ENCODE results near the gene DCXR. TPM values are rescaled to one million over a fixed set of nuclear protein-coding genes. Genes with fewer than 3 reads are reported as not detected.

The DCXR gene
- total RNA-seq, 4 donors from 2014 or later, result 78.6 to 135 (median 102) TPM

DNA sequence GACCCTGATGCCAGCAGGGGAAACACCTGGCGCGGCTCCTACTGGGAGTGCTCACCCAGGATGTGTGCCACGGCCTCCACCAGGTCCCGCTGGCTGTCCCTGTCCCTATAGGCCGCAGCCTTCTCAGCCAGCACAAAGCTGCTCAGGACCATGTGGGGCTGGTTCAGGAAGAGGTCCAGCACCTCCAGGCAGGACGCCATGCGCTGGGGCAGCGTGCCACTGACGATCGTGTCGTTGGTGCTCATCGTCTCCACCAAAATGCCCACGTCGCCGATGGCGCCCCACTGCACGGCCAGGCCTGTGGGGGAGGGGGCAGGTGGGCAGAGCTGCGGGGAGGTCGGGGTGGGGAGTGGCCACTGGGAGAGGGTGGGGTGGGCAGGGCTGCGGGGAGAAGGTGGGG is 44.0 kb upstream of the DCXR start:
- Histone ChIP-seq H3K4me3 (no peak overlapping the region), H3K27ac (replicated peaks in 1 of 4) (no peak overlapping the region), H3K4me1 (peaks cover 0 to 6% (median 0%) of the 10 kb centered on the region in 4 donors), H3K9me3 (no peaks in the 10 kb centered on the region), H3K36me3 (peaks cover 63 to 86% (median 80%) of the 10 kb centered on the region in 4 donors), H3K27me3 (no peaks in the 10 kb centered on the region)
- TF ChIP-seq, protein P1, sequence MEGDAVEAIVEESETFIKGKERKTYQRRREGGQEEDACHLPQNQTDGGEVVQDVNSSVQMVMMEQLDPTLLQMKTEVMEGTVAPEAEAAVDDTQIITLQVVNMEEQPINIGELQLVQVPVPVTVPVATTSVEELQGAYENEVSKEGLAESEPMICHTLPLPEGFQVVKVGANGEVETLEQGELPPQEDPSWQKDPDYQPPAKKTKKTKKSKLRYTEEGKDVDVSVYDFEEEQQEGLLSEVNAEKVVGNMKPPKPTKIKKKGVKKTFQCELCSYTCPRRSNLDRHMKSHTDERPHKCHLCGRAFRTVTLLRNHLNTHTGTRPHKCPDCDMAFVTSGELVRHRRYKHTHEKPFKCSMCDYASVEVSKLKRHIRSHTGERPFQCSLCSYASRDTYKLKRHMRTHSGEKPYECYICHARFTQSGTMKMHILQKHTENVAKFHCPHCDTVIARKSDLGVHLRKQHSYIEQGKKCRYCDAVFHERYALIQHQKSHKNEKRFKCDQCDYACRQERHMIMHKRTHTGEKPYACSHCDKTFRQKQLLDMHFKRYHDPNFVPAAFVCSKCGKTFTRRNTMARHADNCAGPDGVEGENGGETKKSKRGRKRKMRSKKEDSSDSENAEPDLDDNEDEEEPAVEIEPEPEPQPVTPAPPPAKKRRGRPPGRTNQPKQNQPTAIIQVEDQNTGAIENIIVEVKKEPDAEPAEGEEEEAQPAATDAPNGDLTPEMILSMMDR (IDR thresholded peaks at IDR 0.05), result no peak
- TF ChIP-seq EP300 (IDR thresholded peaks at IDR 0.05) (no peak), POLR2AphosphoS5 (IDR thresholded peaks at IDR 0.05) (no peak), POLR2A (IDR thresholded peaks at IDR 0.05; ENCODE audit: low read depth) (no peak)
- intact Hi-C loops (cut with DNase I), result no loop called here
- WGBS, result no CpG with 5 or more reads among the region's 20 CpGs
- DNase-seq (ENCODE audit: extremely low spot score), result no peak

DNA sequence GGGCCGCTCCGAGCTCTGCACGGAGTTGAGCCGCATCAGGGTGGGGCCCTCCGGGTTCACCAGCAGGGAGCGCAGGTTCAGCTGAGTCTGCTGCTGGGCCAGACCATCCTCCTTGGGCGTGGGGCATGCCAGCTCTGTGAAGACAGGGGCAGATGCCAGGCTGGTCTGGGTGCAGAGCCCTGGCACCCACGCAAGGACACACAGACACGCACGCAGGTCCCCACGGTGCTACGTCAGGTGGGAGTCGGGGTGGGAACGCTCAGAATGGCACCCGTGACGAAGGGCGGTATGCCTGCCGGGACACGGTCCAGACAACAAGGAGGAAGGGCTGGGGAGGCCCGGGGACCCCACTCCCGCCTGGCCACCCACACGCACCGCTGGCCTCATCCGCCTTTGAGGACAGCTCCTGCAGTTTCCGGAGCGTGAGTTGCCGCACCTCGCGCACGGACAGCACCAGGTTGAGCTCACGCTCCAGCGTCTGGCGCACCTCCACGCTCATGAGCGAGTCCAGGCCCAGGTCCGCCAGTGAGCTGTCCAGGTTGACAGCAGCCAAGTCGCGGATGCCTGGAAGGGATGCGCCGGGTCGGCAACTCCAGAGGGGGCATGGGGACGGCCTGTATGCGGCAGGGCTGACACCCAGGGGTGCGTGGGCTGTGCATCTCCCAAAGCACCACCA is 43.4 kb upstream of the DCXR start:
- H3K9me3 ChIP-seq, result no peaks in the 10 kb centered on the region
- intact Hi-C loops (cut with DNase I), result no loop called here
- no peak for DNase-seq (ENCODE audit: extremely low spot score)
- H3K36me3 ChIP-seq, result peaks cover 59 to 80% (median 74%) of the 10 kb centered on the region in 4 donors
- no peaks in the 10 kb centered on the region for H3K27me3 ChIP-seq
- TF ChIP-seq POLR2AphosphoS5 (IDR thresholded peaks at IDR 0.05) (no peak), EP300 (IDR thresholded peaks at IDR 0.05) (no peak), POLR2A (IDR thresholded peaks at IDR 0.05; ENCODE audit: low read depth) (no peak)
- TF ChIP-seq, protein P1 (IDR thresholded peaks at IDR 0.05), result no peak
- no peak overlapping the region for H3K27ac ChIP-seq (replicated peaks in 1 of 4)
- 94% methylated on average over 30 of the region's 44 CpGs for WGBS
- peaks cover 0 to 6% (median 0%) of the 10 kb centered on the region in 4 donors for H3K4me1 ChIP-seq
- H3K4me3 ChIP-seq, result no peak overlapping the region

DNA sequence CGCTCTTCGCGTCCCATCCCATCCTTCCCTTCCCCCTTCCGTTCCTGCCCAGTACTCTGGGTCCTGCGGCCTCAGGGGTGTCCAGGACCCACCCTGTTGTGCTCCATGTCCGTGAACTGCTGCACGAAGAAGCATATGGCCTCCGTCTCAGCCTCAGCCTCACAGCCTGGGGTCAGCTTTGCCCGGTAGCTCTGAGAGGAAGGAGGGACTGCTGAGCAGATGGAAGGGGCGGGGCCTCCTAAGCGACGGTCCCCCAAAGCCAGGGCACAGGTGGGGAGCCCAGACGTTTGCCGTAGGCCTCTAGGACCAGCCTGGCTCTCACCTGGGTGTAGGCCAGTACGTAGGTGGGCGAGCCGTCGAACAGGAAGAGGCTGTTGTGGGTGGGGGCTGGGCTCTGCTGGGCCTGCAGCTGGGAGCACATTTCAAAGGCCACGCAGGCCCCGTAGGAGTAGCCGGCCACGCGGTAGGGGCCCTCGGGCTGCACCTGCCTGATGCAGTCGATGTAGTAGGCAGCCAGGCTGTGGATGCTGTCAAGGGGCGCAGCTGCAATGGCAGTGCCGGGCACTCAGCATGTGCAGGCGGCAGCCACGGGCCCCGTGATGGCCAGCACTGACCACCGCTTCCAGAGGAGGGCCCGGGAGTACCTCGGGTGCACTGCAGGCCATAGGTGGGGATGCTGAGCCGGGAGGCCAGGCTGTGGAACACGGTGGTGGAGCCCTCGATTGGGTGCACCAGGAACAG is 42.7 kb upstream of the DCXR start:
- DNase-seq (ENCODE audit: extremely low spot score), result no peak
- peaks cover 51 to 73% (median 67%) of the 10 kb centered on the region in 4 donors for H3K36me3 ChIP-seq
- TF ChIP-seq EP300 (IDR thresholded peaks at IDR 0.05) (no peak), POLR2A (IDR thresholded peaks at IDR 0.05; ENCODE audit: low read depth) (no peak), POLR2AphosphoS5 (IDR thresholded peaks at IDR 0.05) (no peak)
- TF ChIP-seq, protein P1 (IDR thresholded peaks at IDR 0.05), result no peak
- H3K27me3 ChIP-seq, result no peaks in the 10 kb centered on the region
- no peak overlapping the region for H3K4me3 ChIP-seq
- H3K9me3 ChIP-seq, result no peaks in the 10 kb centered on the region
- H3K4me1 ChIP-seq, result peaks cover 0 to 6% (median 0%) of the 10 kb centered on the region in 4 donors
- no peak overlapping the region for H3K27ac ChIP-seq (replicated peaks in 1 of 4)
- 83% methylated on average over 17 of the region's 36 CpGs for WGBS
- intact Hi-C loops (cut with DNase I), result no loop called here

DNA sequence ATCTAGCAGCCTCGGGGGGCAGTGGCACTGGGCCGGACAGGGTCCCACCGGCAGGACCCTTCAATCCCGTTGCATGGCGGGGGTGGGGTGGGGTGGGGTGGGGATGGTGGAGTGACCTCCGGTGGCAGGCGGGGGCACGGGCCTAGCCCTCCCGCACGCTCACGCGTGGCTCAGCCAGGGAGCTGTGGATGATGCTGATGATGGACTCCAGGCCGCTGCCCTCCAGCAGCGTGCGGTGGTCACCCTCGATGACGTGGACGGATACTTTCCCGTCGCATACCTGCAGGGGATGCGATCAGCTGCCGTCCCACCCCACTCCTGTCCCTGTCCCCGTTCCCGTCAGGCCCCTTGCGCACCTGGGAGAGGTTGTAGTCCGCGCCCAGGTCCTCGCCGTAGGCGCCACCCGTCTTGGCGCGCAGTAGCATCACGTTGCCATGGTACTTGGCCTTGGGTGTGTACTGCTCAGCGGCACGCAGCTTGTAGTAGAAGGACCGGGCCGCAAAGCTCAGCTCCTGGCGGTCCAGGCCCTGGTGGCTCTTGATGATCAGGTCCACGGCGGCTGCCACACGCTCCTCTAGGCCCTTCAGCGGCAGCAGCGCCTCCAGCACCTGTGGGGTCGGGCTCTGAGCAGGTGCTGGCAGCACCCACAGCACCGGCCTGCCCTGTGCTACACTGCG is 41.6 kb upstream of the DCXR start:
- 93% methylated on average over 42 of the region's 47 CpGs for WGBS
- Histone ChIP-seq H3K27me3 (no peaks in the 10 kb centered on the region), H3K4me1 (peaks cover 0 to 6% (median 0%) of the 10 kb centered on the region in 4 donors), H3K27ac (replicated peaks in 1 of 4) (no peak overlapping the region), H3K4me3 (no peak overlapping the region), H3K36me3 (peaks cover 41 to 62% (median 56%) of the 10 kb centered on the region in 4 donors), H3K9me3 (no peaks in the 10 kb centered on the region)
- DNase-seq (ENCODE audit: extremely low spot score), result no peak
- intact Hi-C loops (cut with DNase I), result no loop called here
- TF ChIP-seq EP300 (IDR thresholded peaks at IDR 0.05) (no peak), POLR2AphosphoS5 (IDR thresholded peaks at IDR 0.05) (no peak), POLR2A (IDR thresholded peaks at IDR 0.05; ENCODE audit: low read depth) (no peak)
- TF ChIP-seq, protein P1 (IDR thresholded peaks at IDR 0.05), result no peak
